Activated naive CD4-positive, alpha-beta T cell treated with anti-CD3 and anti-CD28 coated beads for 36 hours (primary cell): Measurements from ENCODE around the gene TRIM39. TPM values are rescaled to one million over a fixed set of nuclear protein-coding genes. Genes with fewer than 3 reads are reported as not detected.

Experiments
- CTCF ChIA-PET: fragments of 350-600 bp; sonication (Branson Sonifier 250); formaldehyde crosslinking; loops from one replicate; lab custom pipeline; 2021; ENCODE audit warnings: antibody characterized with exemption; lab: Charles Lee
- DNase-seq: peaks from one replicate; pipeline ENCODE4 v3.0.0-alpha.2; 2020
- H3K27ac Mint-ChIP-seq: one replicate; pipeline ENCODE4 v1.8.0; 2021; ENCODE audit warnings: mild to moderate bottlenecking, mixed read lengths
- H3K27me3 Mint-ChIP-seq: one replicate; pipeline ENCODE4 v1.8.0; 2021; ENCODE audit warnings: low read depth, mixed read lengths
- H3K36me3 Mint-ChIP-seq: one replicate; pipeline ENCODE4 v1.8.0; 2021; ENCODE audit warnings: low read depth, mixed read lengths
- H3K4me1 Mint-ChIP-seq: one replicate; pipeline ENCODE4 v1.8.0; 2021; ENCODE audit warnings: low read depth, mixed read lengths
- H3K4me3 Mint-ChIP-seq: one replicate; pipeline ENCODE4 v1.8.0; 2021; ENCODE audit warnings: mild to moderate bottlenecking, moderate library complexity, mixed read lengths
- H3K9me3 Mint-ChIP-seq: one replicate; pipeline ENCODE4 v1.8.0; 2021; ENCODE audit warnings: mixed read lengths
- intact Hi-C: fragments of 100-400 bp; cut with micrococcal nuclease; formaldehyde crosslinking; loops from one replicate; pipeline ENCODE4 v1.15.1; 2023
- total RNA-seq, 2 experiments: library from RNA; stranded (reverse); gene quantifications; one replicate each; pipeline ENCODE4 v1.2.3, GENCODE V29; 2021

TRIM39 gene
- total RNA-seq, 2 experiments from 2014 or later, result 14.2 to 14.5 TPM

GRCh38 chr6:30386166-30386565, 59.4 kb downstream of the TRIM39 start:
- no peak for DNase-seq
- H3K27me3 Mint-ChIP-seq, result peaks cover 63% of the 10 kb centered on the region
- intact Hi-C loops, result no loop called here
- no peak overlapping the region for H3K27ac Mint-ChIP-seq
- H3K9me3 Mint-ChIP-seq, result no peaks in the 10 kb centered on the region
- no peak overlapping the region for H3K4me3 Mint-ChIP-seq
- H3K4me1 Mint-ChIP-seq, result no peaks in the 10 kb centered on the region
- CTCF ChIA-PET, result no interaction called here
- H3K36me3 Mint-ChIP-seq, result no peaks in the 10 kb centered on the region

- CTCF ChIA-PET, result interaction anchor here (1.2 kb wide), 1 partner anchor 173 kb away, joined by 3 read pairs; no protein-coding TSS in a partner anchor
- Mint-ChIP-seq H3K27me3 (peaks cover 51% of the 10 kb centered on the region), H3K4me1 (no peaks in the 10 kb centered on the region), H3K27ac (no peak overlapping the region), H3K4me3 (no peak overlapping the region), H3K36me3 (no peaks in the 10 kb centered on the region), H3K9me3 (no peaks in the 10 kb centered on the region)
- intact Hi-C loops, result no loop called here
- DNase-seq, result no peak
Measured at GRCh38 chr6:30391240-30391639, 64.5 kb downstream of the TRIM39 start.

Other genes with a start within 250 kb of the TRIM39 start
- gene TRIM31, start 213.8 kb upstream of the TRIM39 start, total RNA-seq, result under 1 TPM in 1 of 2 experiments, not detected in 1; 0.17 TPM
- not detected for gene TRIM40, start 190.8 kb upstream of the TRIM39 start, total RNA-seq
- gene TRIM10, start 165.7 kb upstream of the TRIM39 start, total RNA-seq, result under 1 TPM; 0.19 to 0.25 TPM
- gene TRIM15, start 163.4 kb upstream of the TRIM39 start, total RNA-seq, result 1 to 10 TPM in 1 of 2 experiments, under 1 TPM in 1; 0.79 to 2.2 TPM
- 10 to 100 TPM; 36.8 to 38.7 TPM for gene TRIM26, start 113.5 kb upstream of the TRIM39 start, total RNA-seq
- gene RPP21, start 18.2 kb downstream of the TRIM39 start, total RNA-seq, result 10 to 100 TPM; 44.8 to 45.0 TPM
- gene HLA-E, start 162.6 kb downstream of the TRIM39 start, total RNA-seq, result 100 to 1,000 TPM; 598 to 608 TPM
- 10 to 100 TPM; 78.2 to 82.1 TPM for gene GNL1, start 229.6 kb downstream of the TRIM39 start, total RNA-seq
- gene PRR3, start 230.4 kb downstream of the TRIM39 start, total RNA-seq, result 10 to 100 TPM; 21.7 to 22.0 TPM
- gene ABCF1, start 244.5 kb downstream of the TRIM39 start, total RNA-seq, result 10 to 100 TPM; 79.5 to 82.7 TPM